C4-2B (cell line): ENCODE measurements around the gene GBGT1.

Experiments
- H3K27ac ChIP-seq: fragments of 450-650 bp; 2 replicates; pipeline ENCODE4 v1.5.1; 2017
- ZFX ChIP-seq: fragments of 450-650 bp; IDR thresholded peaks from 2 replicates; pipeline ENCODE4 v1.6.1; 2017
- TF ChIP-seq, protein P1 (sequence below): fragments of 450-650 bp; conservative IDR thresholded peaks from 2 replicates; pipeline ENCODE4 v1.5.1; 2017; ENCODE audit warnings: mild to moderate bottlenecking

The GBGT1 gene

DNA sequence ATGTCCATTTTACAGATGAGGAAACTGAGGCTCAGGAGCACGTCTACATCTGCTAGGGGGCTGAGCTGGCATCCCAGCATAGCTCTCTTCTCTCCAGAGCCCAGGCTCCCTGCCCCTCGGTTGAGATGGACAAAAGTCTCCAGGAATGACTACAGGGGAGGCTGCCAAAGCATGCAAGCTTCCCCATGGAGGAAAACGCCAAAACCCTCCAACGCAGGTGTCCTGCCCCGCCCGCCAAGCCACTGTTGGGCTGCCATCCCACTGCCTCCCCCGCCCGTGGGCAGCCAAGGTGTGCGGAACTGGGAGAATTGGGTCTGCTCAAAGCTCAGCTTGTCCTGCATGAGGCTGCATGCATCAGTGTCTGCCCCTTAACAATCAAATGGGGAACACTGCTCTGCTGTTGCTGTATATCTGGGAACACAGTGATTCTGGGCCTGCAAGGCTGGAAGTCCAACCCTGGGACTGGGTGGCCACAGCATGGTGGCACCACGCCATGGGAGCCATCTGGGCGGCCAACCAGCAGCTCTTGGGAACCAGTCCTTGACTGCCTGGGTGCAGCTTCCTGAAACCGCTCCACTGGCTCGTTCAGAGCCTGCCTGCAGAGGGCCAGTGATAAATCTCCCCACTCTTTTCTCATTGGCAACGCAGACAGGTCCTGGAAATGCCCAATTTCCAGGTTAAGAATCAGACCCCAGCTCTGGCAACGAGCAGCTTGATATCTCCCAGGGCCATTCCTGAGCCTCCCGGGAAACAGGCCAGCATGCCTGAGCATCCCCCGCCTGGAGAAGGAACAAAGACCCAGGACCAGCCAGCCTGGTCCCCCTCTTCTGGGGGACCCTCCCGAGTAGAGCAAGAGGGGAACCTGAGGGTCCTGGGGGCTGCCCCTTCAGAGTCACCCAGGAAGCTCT, 46.2 kb downstream of the GBGT1 start:
- peak; percentile 28; the same call in 1 of the 2 replicates for TF ChIP-seq ZFX
- TF ChIP-seq, protein P1, sequence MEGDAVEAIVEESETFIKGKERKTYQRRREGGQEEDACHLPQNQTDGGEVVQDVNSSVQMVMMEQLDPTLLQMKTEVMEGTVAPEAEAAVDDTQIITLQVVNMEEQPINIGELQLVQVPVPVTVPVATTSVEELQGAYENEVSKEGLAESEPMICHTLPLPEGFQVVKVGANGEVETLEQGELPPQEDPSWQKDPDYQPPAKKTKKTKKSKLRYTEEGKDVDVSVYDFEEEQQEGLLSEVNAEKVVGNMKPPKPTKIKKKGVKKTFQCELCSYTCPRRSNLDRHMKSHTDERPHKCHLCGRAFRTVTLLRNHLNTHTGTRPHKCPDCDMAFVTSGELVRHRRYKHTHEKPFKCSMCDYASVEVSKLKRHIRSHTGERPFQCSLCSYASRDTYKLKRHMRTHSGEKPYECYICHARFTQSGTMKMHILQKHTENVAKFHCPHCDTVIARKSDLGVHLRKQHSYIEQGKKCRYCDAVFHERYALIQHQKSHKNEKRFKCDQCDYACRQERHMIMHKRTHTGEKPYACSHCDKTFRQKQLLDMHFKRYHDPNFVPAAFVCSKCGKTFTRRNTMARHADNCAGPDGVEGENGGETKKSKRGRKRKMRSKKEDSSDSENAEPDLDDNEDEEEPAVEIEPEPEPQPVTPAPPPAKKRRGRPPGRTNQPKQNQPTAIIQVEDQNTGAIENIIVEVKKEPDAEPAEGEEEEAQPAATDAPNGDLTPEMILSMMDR, result no peak
- peak overlapping the region; percentile 93 for H3K27ac ChIP-seq

DNA sequence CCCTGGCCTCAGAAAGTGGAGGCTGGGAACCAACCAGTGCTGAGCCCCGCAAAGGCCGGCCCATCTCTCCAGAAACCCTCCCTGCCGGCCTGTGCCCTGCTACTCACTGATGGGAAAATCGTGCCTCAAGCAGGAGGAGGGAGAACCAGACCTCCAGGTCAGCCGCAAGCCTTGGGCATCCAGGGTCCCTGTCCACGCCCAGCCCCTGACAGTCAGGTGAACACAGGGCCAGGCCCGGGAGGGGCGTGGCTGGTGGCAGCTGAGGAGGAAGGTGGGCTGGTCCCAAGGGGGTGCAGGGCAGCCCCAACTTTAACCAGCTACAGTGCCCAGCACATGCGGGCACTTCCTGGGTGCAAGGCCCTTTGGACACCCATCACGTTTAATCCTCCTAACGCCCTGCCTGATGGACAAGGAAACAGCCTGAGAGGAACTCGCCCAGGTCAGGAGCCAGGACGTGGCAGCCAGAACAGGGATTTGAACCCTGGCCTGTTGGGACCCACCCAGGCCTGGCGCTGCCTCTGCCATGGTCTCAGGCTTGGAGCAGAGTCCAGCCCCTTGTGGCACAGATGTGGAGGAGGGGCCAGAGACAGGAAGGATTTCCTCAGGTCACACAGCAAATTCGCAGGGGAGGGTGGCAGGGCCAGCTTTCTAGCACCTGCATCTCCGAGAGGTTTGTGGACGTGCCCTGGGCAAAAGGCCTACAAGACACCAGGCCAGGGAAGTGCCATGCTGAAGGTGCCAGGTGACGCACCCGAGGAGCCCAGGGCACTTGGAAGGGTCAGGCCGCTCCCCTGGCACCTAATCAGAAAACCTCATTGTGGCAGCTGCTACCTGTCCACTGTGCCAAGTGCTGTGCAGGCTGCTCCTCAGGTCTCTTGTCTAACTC, 47.1 kb downstream of the GBGT1 start:
- peak overlapping the region; percentile 93 for H3K27ac ChIP-seq
- TF ChIP-seq, protein P1, result no peak
- TF ChIP-seq ZFX, result no peak

DNA sequence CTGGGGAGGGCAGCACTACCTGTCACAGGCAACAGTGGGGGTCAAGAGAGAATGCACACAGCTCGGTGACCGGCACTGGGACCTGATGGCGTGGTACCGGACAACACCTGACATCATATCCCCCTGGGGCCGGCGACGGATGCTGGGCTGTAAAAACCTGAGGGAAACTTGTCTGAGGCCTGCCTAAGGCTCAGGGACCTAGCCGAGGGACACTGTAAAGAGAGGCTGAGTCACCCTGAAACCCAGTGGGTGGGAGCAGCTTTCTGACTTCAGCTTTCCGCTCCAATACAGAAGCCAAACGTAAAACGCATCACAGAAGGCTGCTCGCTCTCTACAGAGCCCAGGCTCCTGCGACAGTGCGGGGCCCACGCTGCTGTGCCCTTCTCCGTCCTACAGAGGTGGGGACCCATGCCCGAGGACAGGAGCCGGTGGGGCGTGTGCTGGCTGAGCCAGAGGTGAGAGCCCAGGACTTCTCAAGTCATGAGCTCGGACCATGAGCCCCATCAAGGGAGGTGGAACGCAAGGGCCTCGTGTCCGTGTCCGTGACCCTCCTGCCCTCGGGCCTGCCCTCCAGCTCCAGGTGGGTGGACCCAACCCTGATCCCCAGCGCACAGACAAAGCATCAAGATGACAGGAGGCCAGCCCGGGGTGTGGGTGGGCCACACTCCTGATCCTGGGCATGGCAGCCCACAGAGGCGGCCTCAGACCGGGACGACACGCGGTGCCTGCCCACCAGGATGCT, 47.9 kb downstream of the GBGT1 start:
- TF ChIP-seq, protein P1, result no peak
- no peak for TF ChIP-seq ZFX
- H3K27ac ChIP-seq, result peak overlapping the region; percentile 93

DNA sequence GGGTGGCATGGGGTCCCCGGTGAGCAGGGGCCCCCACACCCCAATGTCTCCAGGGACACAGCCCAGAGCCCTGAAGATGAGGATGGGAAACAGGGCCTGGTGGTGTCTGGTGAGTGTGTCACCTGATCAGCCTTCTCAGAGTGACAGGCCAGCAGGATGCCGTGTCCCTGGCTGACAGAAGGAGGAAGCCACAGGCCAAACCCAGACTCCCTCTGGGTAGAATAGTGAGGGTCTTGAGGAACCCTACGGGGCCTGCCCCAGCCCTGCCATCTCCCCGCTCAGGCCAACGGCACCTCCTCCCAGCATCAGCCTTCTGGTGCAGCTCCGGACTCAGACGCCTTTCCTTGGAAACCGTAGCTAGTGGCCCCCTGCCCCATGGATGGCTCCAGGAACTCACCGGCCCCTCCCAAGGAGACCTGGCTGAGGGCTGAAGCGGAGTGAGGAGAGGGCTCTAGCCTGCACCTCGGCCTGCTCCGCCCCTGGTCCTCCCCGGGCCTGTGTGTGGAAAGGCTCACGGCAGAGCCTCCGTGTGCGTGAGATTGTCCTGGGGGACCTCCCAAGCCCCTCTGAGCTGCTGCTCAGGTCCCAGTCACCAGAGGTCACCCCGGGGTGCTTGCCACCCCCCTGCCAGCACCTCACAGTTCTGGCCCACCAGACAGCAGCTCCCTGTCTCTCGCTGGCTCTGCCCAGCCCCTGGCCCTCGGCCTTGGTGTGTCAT, 48.7 kb downstream of the GBGT1 start:
- H3K27ac ChIP-seq, result peak overlapping the region; percentile 93
- TF ChIP-seq, protein P1, result no peak
- no peak for TF ChIP-seq ZFX

DNA sequence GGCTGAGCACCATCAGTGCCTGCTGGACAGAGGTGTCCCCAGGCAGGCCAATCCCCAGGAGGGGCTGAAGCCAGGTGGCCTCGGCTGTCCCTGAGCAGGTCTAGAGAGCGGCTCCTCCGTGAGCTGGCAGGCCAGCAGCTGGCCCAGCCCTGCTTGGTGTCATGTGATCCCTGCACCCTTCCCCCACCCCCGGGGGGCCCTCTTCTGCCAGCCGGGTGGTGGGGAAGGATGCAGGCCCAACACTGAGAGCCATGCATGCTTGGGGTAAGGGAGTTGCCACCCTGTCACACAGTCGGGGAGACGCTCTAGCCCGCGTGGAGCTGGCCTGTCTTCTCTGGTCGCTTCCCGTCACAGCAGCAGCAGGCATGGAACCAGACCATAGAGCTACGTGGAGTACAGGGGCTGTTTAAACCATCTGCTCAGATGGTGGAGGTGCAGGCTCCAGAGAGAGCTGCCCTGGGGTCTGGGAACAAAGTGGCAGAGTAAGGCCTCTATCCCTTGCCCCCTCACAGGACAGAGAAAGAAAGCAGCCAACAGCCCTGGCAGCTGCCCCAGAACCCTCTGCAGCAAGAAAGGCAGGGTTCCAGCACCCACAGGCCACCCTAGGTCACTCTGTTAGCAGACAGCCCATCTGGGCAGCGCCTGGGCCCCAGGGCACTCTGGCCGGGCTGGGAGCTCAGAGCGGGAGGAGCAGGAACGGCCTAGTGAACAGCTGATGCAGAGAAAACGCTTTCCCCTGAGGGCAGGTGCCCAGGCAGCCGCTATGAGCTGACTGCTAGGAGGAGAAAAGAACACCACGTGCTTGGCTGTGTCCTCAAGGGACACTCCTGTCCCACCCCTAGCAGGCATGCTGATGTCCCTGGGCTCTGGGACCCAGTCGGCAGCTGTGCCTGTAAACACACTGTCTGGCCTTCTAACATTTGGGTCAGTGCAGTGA, 49.5 kb downstream of the GBGT1 start:
- no peak for TF ChIP-seq ZFX
- TF ChIP-seq, protein P1, result no peak
- H3K27ac ChIP-seq, result peak overlapping the region; percentile 93
